NCI-H82 treated with DMSO at 0.1 percent for 48 hours (cell line): ENCODE measurements around the gene LRRC8B.

Experiments
- DNase-seq: peaks from one replicate; lab custom pipeline; 2025; ENCODE audit not compliant: unreplicated experiment; lab: John Stamatoyannopoulos, UW

Gene LRRC8B

DNA sequence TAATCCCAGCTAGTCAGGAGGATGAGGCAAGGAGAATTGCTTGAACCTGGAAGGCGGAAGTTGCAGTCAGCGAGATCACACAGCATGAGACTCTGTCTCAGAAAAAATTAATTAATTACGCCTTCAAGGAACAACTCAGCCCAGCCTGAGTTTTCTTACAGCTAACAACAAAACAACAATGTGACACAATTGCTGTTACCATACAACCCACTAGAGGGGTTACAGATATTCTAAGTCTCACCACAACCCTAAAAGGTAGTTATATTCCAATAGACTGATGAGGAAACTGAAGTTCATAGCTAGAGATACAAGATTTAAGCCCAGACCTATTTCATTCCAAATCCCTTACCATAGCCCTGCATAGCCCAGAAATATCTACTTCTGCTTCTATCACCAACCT, 105.4 kb downstream of the LRRC8B start:
- no peak for DNase-seq

DNA sequence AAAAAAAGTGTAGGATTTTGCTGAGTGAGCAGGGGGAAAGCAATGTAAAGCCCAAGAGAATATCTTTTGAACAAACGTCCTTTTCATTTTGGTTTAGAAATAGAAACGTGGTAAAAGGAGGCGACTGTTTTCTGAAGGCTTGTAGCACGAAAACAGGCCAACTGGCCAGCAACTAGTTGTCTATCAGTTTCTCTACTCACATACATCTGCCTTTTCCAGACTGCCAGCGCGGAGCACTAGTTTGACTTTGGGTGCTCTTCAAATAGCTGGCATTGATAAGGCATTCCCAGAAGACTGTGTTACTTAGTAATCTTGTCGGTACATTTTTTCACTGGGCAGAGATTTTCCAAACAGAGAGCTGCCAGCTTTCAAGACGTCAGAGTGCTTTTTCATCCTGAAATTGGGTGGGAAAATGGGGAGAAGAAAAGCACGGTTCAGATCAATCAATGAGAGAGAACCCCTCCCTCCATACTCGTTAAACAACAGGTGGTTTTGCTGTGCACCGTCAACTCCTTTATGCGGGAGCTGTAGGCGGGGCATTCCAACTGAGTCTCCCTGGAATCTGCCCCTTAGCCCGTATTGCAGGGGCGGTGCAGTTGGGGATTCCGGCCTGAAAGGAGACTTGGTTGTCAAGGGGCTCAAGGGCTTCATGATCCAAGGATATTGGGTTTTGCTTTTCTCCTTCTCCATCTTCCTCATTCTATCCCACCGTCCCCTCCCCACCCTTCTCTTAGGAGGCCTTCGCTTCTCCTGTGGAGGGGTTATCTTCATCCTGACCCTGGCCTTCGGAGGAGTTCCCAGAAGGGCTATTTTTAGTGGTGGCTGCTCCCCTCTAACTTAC, 107.4 kb downstream of the LRRC8B start:
- no peak for DNase-seq

GRCh38 chr1:89632657-89633247, 108.1 kb downstream of the LRRC8B start, which contains the start of gene LRRC8C:
Gene LRRC8C (plus strand): TSS chr1:89633120. CDS start chr1:89686474, 53,354 bp downstream.
- DNase-seq, result peak; percentile 32

- no peak for DNase-seq
These were observed 108.7 kb downstream of the LRRC8B start for GRCh38 chr1:89633248-89633799.

DNA sequence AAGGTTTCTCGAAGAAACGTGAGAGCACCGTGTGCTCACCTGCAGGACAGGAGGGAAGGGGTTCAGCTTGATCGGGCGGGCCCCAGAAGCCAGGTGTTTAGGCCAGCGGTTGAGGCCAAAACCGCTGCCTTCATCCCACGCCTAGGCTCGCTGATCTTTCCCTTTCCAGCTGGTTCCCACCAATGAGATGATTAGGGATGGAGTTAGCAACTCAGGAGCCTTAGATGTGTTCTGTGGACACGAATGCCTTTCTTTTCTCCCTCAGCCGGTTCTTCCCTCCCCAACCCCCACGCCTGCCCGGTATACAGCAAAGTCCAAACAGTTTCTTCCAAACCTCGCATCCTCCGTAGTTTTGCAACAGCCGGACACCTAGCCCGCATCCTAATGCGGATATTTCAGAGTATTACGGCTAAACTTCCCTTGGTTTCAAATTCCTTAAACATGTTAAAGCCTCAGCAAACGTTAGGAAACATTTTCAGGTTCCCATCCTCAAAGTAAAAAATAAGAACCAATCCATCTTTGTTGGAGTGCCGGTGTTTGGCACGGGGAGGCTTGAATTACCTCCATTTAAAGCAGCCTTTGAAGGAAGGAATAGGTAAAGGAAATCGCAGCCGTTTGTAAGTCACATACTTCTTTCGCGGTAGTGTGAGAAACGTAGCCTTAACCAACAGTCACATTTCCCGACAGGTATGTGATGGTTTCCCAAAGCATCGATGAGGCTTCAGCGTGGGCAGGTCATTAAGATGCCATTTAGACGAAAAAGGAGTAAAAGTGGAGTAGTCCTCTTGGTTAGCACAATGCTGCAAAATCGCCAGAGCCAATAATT, 109.4 kb downstream of the LRRC8B start:
- DNase-seq, result no peak

GRCh38 chr1:89635825-89636815, 111.5 kb downstream of the LRRC8B start:
- DNase-seq, result peak; percentile 66

DNA sequence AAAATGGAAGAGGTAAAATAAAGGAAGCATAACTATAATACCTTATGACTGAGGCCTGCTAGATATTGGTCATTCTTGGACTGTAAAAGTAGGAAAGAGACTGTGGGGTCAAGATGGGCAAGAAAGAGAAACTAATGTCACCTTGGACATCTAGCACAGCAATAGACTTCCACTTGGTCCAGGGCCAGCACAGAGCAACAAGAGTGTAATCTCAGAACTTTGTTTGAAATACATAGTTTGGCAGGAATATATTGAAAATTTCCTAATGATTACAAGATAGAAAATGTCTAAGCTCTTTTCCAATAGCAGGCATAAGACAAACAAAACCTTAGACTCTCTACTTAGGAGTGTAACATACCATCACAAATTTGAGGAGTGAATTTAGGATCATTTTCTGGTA, 112.9 kb downstream of the LRRC8B start:
- no peak for DNase-seq

- no peak for DNase-seq
These were observed 115.8 kb downstream of the LRRC8B start for GRCh38 chr1:89640440-89640839.

- peak; percentile 8 for DNase-seq
These were observed 117.2 kb downstream of the LRRC8B start for GRCh38 chr1:89641781-89642180.

- no peak for DNase-seq
These were observed 118.9 kb downstream of the LRRC8B start for GRCh38 chr1:89643577-89643976.

DNA sequence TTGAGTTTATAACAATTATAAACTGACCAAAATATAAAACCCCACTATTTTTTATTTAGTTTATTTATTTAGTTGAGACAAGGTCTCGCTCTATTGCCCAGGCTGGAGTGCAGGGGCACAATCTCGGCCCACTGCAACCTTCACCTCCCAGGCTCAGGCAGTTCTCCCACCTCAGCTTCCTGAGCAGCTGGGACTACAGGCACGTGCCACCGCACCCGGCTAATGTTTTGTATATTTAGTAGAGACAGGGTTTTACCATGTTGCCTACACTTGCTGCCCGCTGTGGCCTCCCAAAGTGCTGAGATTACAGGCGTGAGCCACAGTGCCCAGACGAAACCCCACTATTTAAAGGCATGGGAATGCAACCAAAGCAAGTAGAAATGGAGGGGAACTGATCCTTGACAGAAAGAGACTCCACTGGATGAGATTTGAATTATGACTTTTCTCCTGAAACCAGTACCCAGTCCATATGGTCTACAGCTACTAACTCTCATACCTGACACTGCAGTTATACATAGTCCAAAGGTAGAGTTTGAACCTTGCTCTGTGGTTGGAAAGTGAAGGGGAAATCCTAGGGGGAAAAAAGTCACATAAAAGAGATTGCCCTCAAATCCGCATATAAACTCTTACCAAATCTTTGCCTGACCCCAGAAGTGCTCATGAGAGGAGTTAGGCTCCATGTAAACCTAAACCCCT, 119.6 kb downstream of the LRRC8B start:
- DNase-seq, result no peak

- no peak for DNase-seq
These were observed 121.6 kb downstream of the LRRC8B start for GRCh38 chr1:89646259-89646658.
